Hepatocyte (in vitro differentiated cells): ENCODE data around the gene PMPCA. TPM values are rescaled to one million over a fixed set of nuclear protein-coding genes. Genes with fewer than 3 reads are reported as not detected.

ENCODE experiments used
- DNase-seq: peaks from one replicate; pipeline ENCODE4 v3.0.0-alpha.2; 2016; ENCODE audit warnings: low spot score
- H2AFZ ChIP-seq: fragments of 200-600 bp; sonication (generic); 2 replicates; pipeline ENCODE4 v1.6.0; 2016; ENCODE audit warnings: antibody characterized with exemption, mild to moderate bottlenecking
- H3K27ac ChIP-seq: fragments of 200-600 bp; sonication (generic); 2 replicates; pipeline ENCODE4 v1.5.1; 2016; ENCODE audit warnings: mild to moderate bottlenecking
- H3K27me3 ChIP-seq: fragments of 200-600 bp; sonication (generic); 2 replicates; pipeline ENCODE4 v1.6.1; 2016
- H3K36me3 ChIP-seq: fragments of 200-600 bp; sonication (generic); replicated peaks from 2 replicates; pipeline ENCODE4 v1.5.1; 2016; ENCODE audit warnings: low read depth; ENCODE audit not compliant: insufficient read depth
- H3K4me1 ChIP-seq: fragments of 200-600 bp; sonication (generic); 2 replicates; pipeline ENCODE4 v1.5.1; 2016; ENCODE audit warnings: mild to moderate bottlenecking, moderate library complexity; ENCODE audit not compliant: insufficient read depth
- H3K4me2 ChIP-seq: fragments of 200-600 bp; sonication (generic); 2 replicates; pipeline ENCODE4 v1.6.0; 2016
- H3K4me3 ChIP-seq: fragments of 200-600 bp; sonication (generic); 2 replicates; pipeline ENCODE4 v1.5.1; 2016; ENCODE audit warnings: mild to moderate bottlenecking
- H3K79me2 ChIP-seq: fragments of 200-600 bp; sonication (generic); 2 replicates; pipeline ENCODE4 v1.6.0; 2017; ENCODE audit warnings: mild to moderate bottlenecking
- H3K9me2 ChIP-seq: fragments of 200-600 bp; sonication (generic); replicated peaks from 2 replicates; pipeline ENCODE4 v1.6.0; 2017; ENCODE audit warnings: mild to moderate bottlenecking; ENCODE audit not compliant: insufficient read depth
- H3K9me3 ChIP-seq: fragments of 200-600 bp; sonication (generic); 2 replicates; pipeline ENCODE4 v1.5.1; 2016; ENCODE audit warnings: low read depth, mild to moderate bottlenecking
- H4K20me1 ChIP-seq: fragments of 200-600 bp; sonication (generic); 2 replicates; pipeline ENCODE4 v1.6.0; 2016; ENCODE audit warnings: mild to moderate bottlenecking; ENCODE audit not compliant: insufficient read depth, poor library complexity, severe bottlenecking
- EZH2 ChIP-seq: fragments of 200-600 bp; sonication (generic); IDR thresholded peaks from 2 replicates; pipeline ENCODE4 v1.6.1; 2016; ENCODE audit warnings: antibody characterized with exemption, mild to moderate bottlenecking, borderline replicate concordance
- EZH2phosphoT487 ChIP-seq: fragments of 200-600 bp; sonication (generic); IDR thresholded peaks from one replicate; pipeline ENCODE4 v1.6.1; 2018; ENCODE audit warnings: antibody characterized with exemption, mild to moderate bottlenecking, low read depth, moderate library complexity; ENCODE audit not compliant: unreplicated experiment, severe bottlenecking
- WGBS: methylation state at CpG from one replicate; pipeline ENCODE4 v1.1.6; 2016; ENCODE audit warnings: low lambda C conversion rate; ENCODE audit errors: missing lambda C conversion rate; 5-methylcytosine and 5-hydroxymethylcytosine counted together
- polyA plus RNA-seq: library from polyadenylated mRNA; unstranded; fragments of >200 nt; fragmentation: Nextera tagmentation; extraction: Ambion mirVana; gene quantifications from 2 replicates; pipeline ENCODE4 v1.2.1, GENCODE V29; 2016
- total RNA-seq: library from RNA; depleted of rRNA; stranded (reverse); fragments of >200 nt; gene quantifications from 2 replicates; pipeline ENCODE4 v1.2.3, GENCODE V29; 2014
- TF ChIP-seq, protein P1 (sequence below): fragments of 200-600 bp; sonication (generic); IDR thresholded peaks from 2 replicates; pipeline ENCODE4 v1.5.1; 2016; ENCODE audit warnings: antibody characterized with exemption, mild to moderate bottlenecking; ENCODE audit not compliant: poor library complexity

Gene PMPCA
- total and polyA plus RNA-seq, 2 experiments from 2014 or later: 45.1 to 85.7 TPM

- WGBS: over 99% methylated on average over 14 of the region's 18 CpGs
- Histone ChIP-seq H3K4me3 (no peak overlapping the region), H4K20me1 (no peaks in the 10 kb centered on the region), H3K79me2 (no peaks in the 10 kb centered on the region), H3K27me3 (no peaks in the 10 kb centered on the region), H3K36me3 (no peaks in the 10 kb centered on the region), H3K9me2 (no peaks in the 10 kb centered on the region), H3K27ac (no peak overlapping the region), H3K9me3 (no peaks in the 10 kb centered on the region), H3K4me1 (no peaks in the 10 kb centered on the region), H2AFZ (no peak overlapping the region), H3K4me2 (no peak overlapping the region)
- TF ChIP-seq, protein P1, sequence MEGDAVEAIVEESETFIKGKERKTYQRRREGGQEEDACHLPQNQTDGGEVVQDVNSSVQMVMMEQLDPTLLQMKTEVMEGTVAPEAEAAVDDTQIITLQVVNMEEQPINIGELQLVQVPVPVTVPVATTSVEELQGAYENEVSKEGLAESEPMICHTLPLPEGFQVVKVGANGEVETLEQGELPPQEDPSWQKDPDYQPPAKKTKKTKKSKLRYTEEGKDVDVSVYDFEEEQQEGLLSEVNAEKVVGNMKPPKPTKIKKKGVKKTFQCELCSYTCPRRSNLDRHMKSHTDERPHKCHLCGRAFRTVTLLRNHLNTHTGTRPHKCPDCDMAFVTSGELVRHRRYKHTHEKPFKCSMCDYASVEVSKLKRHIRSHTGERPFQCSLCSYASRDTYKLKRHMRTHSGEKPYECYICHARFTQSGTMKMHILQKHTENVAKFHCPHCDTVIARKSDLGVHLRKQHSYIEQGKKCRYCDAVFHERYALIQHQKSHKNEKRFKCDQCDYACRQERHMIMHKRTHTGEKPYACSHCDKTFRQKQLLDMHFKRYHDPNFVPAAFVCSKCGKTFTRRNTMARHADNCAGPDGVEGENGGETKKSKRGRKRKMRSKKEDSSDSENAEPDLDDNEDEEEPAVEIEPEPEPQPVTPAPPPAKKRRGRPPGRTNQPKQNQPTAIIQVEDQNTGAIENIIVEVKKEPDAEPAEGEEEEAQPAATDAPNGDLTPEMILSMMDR: no peak
- no peak for TF ChIP-seq EZH2
- no peak for TF ChIP-seq EZH2phosphoT487
- DNase-seq: no peak
Measured at GRCh38 chr9:136379003-136379287, 31.5 kb upstream of the PMPCA start.

DNA sequence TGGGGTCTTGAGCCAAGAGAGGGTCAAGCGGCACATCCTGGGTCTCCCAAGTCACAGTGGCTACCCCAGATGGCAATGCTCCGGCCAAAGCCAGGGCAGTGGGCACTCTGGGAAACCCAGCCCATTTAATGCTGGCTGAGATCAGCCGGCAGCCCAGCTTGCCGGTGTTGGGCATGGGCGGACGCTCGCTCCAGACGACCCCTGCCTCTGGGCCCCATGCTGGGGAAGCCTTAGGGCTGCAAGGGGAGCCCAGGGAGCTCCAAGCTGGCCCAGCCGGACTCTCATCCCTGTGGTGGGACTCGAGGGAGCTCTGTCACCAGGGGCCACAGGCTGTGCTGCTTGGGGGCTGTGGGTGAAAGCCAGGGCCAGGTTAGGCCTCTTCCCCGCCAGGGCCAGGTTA, 31.1 kb upstream of the PMPCA start:
- no peak for TF ChIP-seq EZH2
- no peak for TF ChIP-seq EZH2phosphoT487
- TF ChIP-seq, protein P1: no peak
- Histone ChIP-seq H3K27ac (no peak overlapping the region), H2AFZ (no peak overlapping the region), H3K27me3 (no peaks in the 10 kb centered on the region), H4K20me1 (no peaks in the 10 kb centered on the region), H3K4me2 (no peak overlapping the region), H3K9me3 (no peaks in the 10 kb centered on the region), H3K4me1 (no peaks in the 10 kb centered on the region), H3K4me3 (no peak overlapping the region), H3K36me3 (no peaks in the 10 kb centered on the region), H3K79me2 (no peaks in the 10 kb centered on the region), H3K9me2 (no peaks in the 10 kb centered on the region)
- WGBS: 96% methylated on average over 11 of the region's 11 CpGs
- no peak for DNase-seq

DNA sequence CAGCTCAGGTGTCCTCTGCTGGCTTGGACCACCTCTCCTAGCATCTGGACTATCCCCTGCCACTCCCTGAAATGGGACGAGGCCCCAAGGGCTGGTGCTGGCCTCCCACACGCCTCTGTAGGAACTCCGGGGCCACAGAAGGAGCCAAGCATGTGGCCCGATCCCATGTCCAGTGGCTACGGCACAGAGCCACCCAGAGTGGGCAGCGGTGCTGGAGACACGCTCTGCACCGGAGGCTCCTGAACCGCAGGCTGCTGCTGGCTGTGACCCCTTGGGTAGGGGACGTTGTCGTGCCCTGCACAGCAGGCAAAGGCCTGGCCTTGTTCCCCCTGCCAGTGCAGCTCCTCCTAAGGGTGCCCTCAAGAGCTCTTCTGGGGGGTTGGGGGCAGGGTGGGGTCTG, 30.6 kb upstream of the PMPCA start:
- H3K4me3 ChIP-seq: no peak overlapping the region
- no peaks in the 10 kb centered on the region for H3K9me2 ChIP-seq
- WGBS: 97% methylated on average over 11 of the region's 11 CpGs
- no peaks in the 10 kb centered on the region for H3K4me1 ChIP-seq
- DNase-seq: no peak
- H3K27ac ChIP-seq: no peak overlapping the region
- TF ChIP-seq EZH2 (no peak), EZH2phosphoT487 (no peak)
- TF ChIP-seq, protein P1: no peak
- no peaks in the 10 kb centered on the region for H3K79me2 ChIP-seq
- no peak overlapping the region for H2AFZ ChIP-seq
- no peak overlapping the region for H3K4me2 ChIP-seq
- no peaks in the 10 kb centered on the region for H4K20me1 ChIP-seq
- no peaks in the 10 kb centered on the region for H3K9me3 ChIP-seq
- H3K36me3 ChIP-seq: no peaks in the 10 kb centered on the region
- H3K27me3 ChIP-seq: no peaks in the 10 kb centered on the region

GRCh38 chr9:136380381-136380780, 30.1 kb upstream of the PMPCA start:
- DNase-seq: no peak
- Histone ChIP-seq H3K9me3 (no peaks in the 10 kb centered on the region), H3K79me2 (no peaks in the 10 kb centered on the region), H3K27me3 (no peaks in the 10 kb centered on the region), H3K36me3 (no peaks in the 10 kb centered on the region), H3K9me2 (no peaks in the 10 kb centered on the region), H3K4me3 (no peak overlapping the region), H2AFZ (no peak overlapping the region), H4K20me1 (no peaks in the 10 kb centered on the region), H3K27ac (no peak overlapping the region), H3K4me2 (no peak overlapping the region), H3K4me1 (no peaks in the 10 kb centered on the region)
- 95% methylated on average over 16 of the region's 17 CpGs for whole genome bisulfite sequencing
- no peak for TF ChIP-seq EZH2phosphoT487
- no peak for TF ChIP-seq EZH2
- TF ChIP-seq, protein P1: no peak
